A172 (cell line): ENCODE results near the gene EBPL. TPM values are rescaled to one million over a fixed set of nuclear protein-coding genes. Genes with fewer than 3 reads are reported as not detected.
"Not testable (repeated sequence)": the region's sequence is repeated elsewhere in the genome, so short reads cannot be mapped to it uniquely, and the experiment has no call there.

ENCODE experiments used
- DNase-seq: peaks from one replicate; pipeline ENCODE4 v3.0.0-alpha.2; 2015; ENCODE audit warnings: low spot score
- total RNA-seq: library from RNA; depleted of rRNA; stranded (reverse); fragments of >200 nt; shearing (Covaris generic); gene quantifications from 2 replicates; pipeline ENCODE4 v1.2.3, GENCODE V29; 2014; rRNA removed

EBPL gene
- total RNA-seq, 1 experiment from 2014 or later = 123 TPM

DNA sequence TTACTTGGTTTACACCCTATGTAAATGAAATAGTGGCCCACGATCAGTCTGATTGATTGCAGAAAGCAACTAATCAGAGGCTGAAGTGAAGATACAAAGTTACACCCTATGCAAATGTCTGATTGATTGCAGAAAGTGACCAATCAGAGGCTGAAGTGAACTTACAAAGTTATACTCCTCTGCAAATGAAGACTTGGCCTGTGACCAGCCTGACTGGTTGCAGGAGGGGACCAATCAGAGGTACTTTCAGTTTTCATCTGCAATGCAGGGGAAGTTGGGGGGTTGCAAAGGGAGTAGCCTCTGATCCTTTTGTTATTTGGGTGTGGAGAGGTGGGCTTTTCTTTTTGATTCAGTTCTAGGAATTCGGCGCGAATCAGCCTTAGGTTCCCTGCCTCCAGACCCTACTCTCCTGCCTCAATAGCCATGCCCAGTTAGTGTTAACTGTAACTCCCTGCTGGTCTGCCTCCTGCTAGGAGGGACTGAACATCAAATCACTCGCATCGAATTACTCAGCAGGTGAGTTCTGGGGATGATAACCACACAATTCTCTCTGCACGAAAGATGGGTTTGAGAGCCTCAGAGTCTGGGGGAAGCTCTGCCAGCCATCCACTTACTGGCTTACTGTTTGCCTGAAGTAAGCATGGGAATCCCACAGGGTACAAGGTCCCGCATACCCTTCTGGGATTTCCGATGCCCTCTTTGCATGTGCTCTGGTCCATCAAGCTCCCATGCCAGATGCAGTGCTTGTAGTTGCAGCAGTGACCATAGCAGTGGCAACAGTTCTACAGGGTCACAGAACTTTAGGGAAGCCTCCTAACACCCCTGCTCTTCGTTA lies 55.5 kb downstream of the EBPL start:
- DNase-seq = no peak

DNA sequence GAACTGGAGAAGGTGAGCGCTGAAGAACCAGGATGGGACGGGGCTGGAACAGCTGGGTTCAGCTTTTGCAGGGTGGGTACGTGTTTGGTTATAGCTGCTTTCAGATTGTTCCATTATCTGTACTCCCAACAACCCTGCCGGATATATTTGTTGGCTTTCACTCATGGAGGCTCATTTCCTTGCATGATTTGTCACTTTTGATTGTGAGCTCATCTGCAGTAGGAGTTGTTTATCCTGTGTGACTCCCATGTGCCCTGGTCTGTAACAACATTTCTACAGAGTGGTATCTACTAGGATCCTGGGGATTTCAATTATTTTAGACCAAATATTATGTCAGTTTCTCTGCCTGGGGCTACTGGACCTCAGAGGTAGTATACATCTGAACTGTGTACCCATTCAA lies 57.6 kb downstream of the EBPL start:
- no peak for DNase-seq

DNA sequence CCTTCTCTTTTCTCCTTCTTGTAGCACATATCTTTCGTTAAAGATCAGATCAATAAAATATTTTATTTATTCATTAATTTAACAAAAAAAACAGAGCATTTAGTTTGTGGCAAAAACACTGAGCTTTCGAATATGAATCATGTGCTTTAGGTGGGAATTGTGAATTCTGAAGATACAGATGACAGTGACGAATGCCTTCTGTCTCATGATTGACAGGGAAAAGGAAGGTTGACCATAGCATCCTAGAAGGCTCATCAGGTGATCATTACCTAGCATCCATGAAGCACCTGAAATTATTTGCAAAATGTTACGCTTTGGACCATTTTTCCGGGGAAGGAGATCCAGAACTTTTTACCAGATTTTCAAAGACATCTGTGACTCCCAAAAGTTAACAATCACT lies 59.1 kb downstream of the EBPL start:
- DNase-seq = no peak

DNA sequence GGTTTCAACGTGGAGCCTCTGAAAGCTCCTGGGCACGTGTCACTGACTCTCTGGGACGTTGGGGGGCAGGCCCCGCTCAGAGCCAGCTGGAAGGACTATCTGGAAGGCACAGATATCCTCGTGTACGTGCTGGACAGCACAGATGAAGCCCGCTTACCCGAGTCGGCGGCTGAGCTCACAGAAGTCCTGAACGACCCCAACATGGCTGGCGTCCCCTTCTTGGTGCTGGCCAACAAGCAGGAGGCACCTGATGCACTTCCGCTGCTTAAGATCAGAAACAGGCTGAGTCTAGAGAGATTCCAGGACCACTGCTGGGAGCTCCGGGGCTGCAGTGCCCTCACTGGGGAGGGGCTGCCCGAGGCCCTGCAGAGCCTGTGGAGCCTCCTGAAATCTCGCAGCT lies 60.7 kb downstream of the EBPL start:
- no peak for DNase-seq

DNA sequence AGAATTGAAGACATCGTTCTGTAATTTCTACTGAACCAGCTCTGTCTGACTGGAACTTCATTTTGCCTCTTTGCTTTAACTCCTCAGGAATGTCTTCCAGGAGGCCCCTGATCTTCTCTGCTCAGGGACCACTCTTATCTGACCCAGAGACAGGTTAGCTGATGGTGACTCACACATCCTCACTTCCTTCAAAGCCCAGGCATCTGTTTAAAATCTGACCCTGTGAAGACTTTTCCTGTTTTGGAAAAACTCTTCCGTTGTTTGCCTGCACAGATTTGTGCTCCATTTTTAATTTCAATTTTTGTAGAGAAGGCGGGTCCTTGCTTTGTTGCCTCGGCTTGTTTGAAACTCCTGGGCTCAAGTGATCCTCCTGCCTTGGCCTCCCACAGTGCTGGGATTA lies 61.3 kb downstream of the EBPL start:
- no peak for DNase-seq

DNA sequence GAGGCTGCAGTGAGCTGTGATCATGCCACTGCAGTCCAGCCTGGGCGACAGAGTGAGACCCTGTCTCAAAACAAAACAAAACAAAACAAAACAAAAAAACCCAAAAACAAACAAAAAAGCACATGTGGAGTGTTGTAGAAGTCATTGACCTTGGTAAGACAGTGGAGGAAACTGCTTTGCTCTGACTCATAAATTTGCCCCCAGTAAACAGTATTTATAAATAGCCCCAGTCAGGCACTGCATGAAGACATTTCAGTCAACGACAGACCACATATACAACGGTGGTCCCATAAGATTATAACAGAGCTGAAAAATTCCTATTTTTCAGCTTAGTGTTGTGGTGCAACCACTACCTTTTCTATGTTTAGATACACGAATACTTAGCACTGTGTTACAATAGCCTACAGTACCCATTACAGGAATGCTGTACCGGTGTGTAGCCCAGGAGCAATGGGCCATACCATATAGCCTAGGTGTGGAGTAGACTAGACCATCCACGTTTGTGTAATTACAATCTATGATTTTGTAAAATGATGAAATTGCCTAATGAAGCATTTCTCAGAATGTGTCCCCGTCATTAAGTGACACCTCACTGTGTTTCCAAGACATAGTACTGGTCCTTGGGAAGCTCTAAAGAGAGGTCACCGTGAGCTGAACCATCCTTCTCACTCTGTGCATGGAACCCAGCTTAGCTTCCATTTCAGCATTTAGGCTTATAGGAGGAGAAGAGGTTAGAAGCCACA lies 61.9 kb downstream of the EBPL start:
- DNase-seq = no peak

DNA sequence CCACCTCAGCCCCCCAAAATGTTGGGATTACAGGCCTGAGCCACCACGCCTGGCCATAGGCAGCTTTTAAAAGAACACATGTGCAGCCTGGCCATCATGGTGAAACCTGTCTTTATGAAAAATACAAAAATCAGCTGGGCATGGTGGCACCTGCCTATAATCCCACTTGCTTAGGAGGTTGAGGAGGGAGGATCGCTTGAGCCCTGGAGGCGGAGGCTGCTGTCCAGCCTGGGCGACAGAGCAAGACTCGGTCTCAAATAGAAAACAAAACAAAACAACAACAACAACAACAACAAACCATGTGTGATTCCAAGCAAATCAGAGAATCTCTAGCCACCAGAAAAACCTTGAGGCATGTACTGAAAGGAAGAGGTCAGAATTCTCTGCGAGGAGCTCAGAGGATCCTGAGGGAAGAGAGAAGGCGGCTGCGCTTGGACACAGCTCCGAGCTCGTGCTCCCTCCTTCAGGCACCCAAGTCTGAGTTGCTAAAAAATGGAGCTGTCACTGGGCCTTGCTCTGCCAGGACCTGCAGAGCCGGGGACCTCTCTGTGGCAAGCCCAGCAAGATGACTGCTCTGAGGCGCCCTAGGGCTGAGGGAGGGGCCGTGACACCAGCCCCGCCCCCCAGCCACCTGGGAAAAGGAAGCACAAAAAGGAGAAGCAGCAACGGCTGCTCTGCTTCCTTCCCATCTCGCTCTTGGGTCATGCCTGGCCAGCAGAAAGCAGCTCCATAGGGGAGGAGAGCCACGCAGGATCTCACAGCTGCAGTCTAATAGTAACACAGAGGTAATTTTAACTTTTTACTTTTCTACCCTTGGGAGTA lies 63.2 kb downstream of the EBPL start, which contains the start of gene ARL11:
ARL11 (plus strand) TSS at position 677 of the 822 bp plus-strand sequence. CDS start 1,941 bp downstream, outside the sequence.
- no peak for DNase-seq

DNA sequence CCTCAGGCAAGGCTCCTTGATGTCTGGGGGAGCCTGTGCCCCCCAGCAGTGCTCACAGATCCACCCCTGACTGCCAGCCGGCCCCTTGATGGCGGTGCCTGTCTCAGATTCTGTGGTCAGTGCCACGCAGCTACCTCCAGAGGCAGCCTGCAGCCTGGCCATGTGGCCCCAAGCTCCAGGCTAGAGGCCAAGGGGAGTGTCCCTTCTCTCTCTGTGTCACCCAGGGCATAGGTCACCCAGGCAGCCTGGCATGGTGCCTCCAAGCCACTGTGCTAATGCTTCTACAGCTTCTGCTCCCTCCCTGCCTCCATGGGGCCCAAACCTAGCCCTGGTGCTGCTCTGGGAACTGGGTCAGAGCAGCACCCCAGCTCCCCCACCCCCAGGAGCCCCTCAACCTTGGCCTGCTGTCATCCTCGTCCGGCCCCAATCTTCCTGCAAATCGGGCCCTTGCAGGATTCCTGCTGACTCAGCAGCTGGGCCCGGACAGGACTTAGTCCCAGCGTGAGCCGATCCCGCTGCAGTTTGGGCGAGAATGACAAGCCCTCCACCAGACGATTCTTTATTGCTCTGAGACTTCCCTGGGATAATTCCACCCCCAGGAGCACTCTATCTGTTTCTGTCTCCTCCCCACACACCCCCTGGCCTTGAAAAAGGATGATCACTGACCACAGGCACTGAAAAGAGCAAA lies 65.8 kb downstream of the EBPL start:
- no peak for DNase-seq

DNA sequence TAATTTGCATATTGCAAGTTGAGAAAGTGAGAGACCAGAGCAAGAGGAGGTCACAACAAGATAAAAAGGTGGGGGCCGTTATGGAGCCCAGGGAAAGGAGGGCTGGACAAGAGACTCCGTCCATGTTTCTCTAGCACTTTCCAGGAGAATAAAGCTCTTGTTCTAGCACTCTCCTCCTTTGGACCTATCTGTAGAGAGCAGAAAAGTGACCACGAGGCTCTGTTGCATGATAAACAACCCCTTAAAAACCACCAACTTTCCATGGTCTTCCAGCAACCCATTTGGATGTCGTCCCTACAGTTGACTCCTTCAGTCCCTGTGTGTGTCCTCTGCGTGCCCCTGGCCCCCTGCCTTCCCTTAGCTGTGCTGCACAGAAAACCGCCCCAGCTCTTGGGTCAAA lies 67.1 kb downstream of the EBPL start:
- no peak for DNase-seq

DNA sequence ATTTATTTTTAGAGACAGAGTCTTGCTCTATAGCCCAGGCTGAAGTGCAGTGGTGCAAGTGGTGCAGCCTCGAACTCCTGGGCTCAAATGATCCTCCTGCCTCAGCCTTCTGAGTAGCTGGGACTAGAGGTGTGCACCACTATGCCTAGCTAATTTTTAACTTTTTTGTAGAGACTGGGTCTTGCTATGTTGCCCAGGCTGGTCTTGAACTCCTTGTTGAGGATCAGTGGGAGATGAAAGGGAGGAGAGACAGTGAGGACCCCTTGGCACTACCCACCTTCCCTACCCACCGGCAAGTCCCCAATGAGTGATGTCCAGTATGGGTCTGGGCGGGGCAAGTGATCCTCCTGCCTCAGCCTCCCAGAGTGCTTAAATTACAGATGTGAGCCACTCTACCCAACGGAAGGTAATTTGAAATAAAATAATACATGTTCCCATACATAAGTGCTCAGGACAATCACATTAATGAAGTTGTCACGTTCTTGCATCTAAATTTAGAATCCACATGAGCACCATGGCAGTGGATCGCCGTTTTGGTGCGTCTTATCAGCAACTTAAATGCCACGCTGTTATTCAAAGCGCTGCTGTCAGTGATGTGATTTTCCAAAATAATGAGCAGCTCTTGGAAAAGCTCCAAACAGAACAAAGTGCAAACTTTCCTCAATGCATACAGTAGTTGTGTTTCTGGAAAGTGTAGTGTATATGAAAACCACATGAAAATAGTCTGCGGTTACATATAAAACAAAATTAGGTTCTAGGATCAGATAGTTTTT lies 68.9 kb downstream of the EBPL start:
- no peak for DNase-seq

DNA sequence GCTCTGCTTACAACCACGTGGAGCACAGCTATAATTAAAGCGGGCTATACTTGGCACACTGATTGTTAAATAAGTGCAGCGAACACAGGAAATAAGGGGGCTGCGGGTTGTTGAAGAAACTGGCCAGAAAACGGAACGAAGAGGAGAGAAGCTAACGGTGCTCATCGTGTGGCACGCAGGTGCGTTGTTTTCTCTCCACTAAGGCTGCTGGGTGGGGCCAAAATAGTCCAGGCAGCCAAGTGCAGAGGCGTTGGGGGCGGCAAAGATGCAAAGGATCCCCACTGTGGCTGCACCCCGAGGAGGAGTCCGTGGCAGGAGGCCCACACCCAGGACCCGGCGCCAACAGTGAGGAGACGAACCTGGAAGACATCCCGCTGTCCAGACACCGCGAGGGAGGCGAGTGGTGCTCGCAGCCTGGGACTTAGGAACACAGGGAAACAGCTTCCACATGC lies 71.1 kb downstream of the EBPL start:
- no peak for DNase-seq

DNA sequence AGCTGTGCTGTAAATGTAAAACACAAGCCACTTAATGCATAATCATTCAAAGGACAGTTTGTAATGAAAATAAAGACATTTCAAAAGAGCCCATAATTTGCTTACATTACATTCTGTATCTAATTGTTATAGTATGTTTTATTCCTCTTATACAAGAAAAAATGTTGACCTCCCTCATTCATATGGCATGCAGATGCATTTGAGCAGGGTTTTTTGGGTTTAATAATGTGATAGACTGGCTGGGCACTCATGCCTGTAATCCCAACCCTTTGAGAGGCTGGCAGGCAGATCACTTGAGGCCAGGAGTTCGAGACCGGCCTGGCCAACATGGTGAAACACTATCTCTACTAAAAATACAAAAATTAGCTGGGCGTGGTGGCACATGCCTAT lies 74.6 kb downstream of the EBPL start:
- no peak for DNase-seq

DNA sequence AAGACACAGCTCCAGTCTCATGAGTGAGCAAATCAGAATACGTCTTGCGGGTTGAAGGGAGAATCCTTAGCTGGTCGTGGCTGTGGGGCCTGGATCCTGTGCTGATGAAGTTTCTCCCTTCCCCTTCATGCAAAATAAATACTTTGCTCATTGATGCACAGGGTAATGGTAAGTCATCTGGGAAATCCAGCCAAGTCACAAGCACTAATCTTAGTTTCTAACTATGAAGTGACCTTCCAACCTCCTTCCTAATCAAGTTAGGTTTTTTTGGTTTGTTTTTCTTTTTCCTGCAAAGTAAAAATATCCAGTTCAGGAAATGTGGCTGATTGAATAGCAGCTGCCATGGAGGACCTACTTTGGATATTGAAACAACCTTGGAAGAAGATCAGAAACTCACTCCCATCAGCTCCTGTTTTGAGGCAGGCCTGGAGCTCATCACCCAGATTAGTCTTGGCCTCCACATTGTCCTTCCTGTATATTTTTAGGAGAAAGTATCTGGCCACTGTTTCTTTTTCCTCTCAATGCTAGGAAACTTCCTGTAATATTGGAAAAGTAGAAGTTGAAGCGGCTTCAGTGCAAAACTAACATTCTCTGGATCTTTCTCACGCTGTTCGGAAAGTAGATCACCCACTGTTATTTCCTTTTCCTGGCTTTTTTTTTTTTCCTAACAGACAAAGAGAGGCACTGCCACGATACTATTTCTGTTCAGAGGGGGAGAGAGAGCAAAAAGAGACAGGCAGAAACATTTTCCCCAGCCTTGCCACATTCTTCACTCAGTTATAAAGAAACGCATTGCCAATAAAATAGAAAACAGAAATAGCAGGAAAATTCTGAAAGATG lies 75.2 kb downstream of the EBPL start:
- DNase-seq = no peak

DNA sequence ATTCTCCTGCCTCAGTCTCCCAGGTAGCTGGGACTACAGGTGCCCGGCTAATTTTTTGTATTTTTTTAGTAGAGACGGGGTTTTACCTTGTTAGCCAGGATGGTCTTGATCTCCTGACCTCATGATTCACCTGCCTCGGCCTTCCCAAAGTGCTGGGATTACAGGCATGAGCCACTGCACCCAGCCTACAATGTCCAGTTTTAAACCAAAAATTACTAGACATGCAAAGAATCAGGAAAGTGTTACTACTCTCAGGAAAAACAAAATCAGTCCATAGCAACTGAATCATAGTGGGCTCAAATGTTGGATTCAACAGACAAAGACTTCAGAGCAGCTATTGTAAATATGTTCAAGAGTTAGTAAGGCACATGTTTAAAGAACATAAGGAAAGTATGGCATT lies 79.2 kb downstream of the EBPL start:
- DNase-seq = not testable (repeated sequence)

Other genes starting within 250 kb of the EBPL start
- gene CAB39L, start 247.4 kb downstream of the EBPL start, total RNA-seq = 6.3 and 17.5 TPM in 2 replicates
- gene SETDB2, start 247.2 kb downstream of the EBPL start, total RNA-seq = 5.3 and 8.7 TPM in 2 replicates
- gene PHF11, start 195.5 kb downstream of the EBPL start, total RNA-seq = 20.9 and 21.8 TPM in 2 replicates
- 20.5 and 26.2 TPM in 2 replicates for gene RCBTB1, start 105.9 kb downstream of the EBPL start, total RNA-seq
- not detected in 2 replicates for gene ARL11, start 63.0 kb downstream of the EBPL start, total RNA-seq
- gene KPNA3, start 101.2 kb upstream of the EBPL start, total RNA-seq = 41.3 and 41.7 TPM in 2 replicates
- 15.4 and 19.2 TPM in 2 replicates for gene SPRYD7, start 244.9 kb upstream of the EBPL start, total RNA-seq